ENCODE data around the gene NOTCH1. TPM values are rescaled to one million over a fixed set of nuclear protein-coding genes. Genes with fewer than 3 reads are reported as not detected.
A peak's percentile ranks its signal among the peaks of the same experiment; 100 is the strongest.

Gene NOTCH1
- total and polyA plus RNA-seq, 8 donors, result 1.4 to 338 (median 19.1) TPM

DNA sequence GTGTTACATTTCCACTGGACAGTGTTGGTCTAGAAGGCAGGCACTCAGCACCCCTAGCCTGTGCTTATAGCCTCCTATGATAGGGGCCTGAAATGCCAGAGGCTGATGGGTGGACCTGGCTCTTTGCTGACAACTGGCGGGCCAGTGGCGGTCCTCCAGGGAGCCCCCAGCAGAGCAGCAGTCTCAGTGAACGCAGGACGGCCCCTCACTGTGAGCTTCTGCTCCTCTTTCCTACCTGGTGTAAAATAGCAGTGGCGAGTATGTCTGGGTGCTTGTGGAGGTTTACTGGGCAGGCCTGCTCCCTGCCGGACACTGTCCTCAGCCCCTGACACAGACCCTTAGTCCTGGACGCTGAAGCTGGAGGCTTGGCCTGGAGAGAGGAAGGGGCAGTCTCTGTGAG lies 59.7 kb downstream of the NOTCH1 start:
- Histone ChIP-seq H3K4me3 (no peak overlapping the region), H3K4me1 (peaks cover 22 to 45% (median 42%) of the 10 kb centered on the region in 4 donors), H3K27ac (no peak overlapping the region), H3K27me3 (peaks cover 0 to 5% (median 0%) of the 10 kb centered on the region in 3 donors), H3K36me3 (no peaks in the 10 kb centered on the region), H3K9me3 (no peaks in the 10 kb centered on the region)
- DNase-seq, result no peak
- intact Hi-C loops (cut with DNase I; ENCODE audit: low total_unique reads), result loop anchor here (2.0 kb wide), 1 partner anchor 145 kb away; no protein-coding TSS in a partner anchor
- WGBS, 5 donors, result 91 to 96% (median 94%) methylated on average over 7 of the region's 7 CpGs
- no peak for TF ChIP-seq POLR2A (IDR thresholded peaks at IDR 0.05)
- TF ChIP-seq EP300 (IDR thresholded peaks at IDR 0.05), result no peak
- no peak for TF ChIP-seq POLR2AphosphoS5 (IDR thresholded peaks at IDR 0.05)
- TF ChIP-seq, protein P1, sequence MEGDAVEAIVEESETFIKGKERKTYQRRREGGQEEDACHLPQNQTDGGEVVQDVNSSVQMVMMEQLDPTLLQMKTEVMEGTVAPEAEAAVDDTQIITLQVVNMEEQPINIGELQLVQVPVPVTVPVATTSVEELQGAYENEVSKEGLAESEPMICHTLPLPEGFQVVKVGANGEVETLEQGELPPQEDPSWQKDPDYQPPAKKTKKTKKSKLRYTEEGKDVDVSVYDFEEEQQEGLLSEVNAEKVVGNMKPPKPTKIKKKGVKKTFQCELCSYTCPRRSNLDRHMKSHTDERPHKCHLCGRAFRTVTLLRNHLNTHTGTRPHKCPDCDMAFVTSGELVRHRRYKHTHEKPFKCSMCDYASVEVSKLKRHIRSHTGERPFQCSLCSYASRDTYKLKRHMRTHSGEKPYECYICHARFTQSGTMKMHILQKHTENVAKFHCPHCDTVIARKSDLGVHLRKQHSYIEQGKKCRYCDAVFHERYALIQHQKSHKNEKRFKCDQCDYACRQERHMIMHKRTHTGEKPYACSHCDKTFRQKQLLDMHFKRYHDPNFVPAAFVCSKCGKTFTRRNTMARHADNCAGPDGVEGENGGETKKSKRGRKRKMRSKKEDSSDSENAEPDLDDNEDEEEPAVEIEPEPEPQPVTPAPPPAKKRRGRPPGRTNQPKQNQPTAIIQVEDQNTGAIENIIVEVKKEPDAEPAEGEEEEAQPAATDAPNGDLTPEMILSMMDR (IDR thresholded peaks at IDR 0.05), result no peak

DNA sequence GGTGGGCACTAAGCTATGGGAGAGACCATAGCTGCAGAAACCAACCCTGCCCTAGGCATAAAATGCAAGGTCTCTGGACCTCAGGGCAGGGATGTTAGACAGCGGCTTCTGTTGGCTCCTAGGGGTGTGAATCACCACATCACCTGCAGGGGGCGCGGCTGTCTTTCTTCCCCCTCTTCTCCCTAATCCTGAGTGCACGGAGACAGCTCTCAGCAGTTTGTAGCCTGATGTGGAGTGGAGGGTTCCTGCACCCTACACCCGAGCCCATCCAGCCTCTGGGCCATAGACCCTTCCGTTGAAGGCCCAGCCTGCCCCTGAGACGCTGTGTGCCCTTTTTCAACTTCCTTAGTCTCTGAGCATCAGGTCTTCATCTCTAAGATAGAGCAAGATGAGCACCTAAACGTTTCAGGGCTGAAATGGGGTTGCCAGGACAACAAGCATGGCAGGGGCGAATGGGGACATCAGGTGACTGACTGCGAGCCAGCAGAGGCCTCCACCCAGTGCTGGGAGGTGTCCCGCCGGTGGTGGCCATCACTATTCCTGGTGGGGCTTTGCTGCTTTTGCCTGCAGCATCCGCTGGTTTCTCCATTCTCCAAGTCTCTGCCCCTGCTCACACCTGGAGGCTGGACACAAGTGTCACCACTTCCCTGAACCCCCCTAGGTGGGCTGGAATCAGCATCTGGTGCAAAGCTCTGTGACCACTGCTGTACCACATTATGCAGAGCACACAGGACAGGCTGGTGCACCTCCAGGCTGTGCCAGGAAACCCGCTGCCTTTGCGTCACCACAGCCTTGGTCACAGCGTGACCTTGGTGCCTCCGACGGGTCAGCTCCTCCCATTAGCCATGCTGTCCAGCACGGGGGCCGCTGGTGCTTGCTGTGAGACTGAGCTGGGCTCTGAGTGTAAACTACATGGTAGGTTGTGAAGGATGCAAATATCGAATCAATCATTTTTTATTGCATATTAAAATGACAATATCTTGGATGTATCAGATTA lies 60.5 kb downstream of the NOTCH1 start:
- 22 to 35% (median 31%) methylated on average over 19 to 21 of the region's 21 CpGs for WGBS, 5 donors
- H3K27ac ChIP-seq, result peak overlapping the region; percentile 100
- TF ChIP-seq POLR2A (IDR thresholded peaks at IDR 0.05), result no peak
- no peak for TF ChIP-seq EP300 (IDR thresholded peaks at IDR 0.05)
- TF ChIP-seq, protein P1 (IDR thresholded peaks at IDR 0.05), result peak in 6 of 7 experiments; percentile 36 to 91 (median 84)
- TF ChIP-seq POLR2AphosphoS5 (IDR thresholded peaks at IDR 0.05), result no peak
- H3K36me3 ChIP-seq, result no peaks in the 10 kb centered on the region
- no peaks in the 10 kb centered on the region for H3K9me3 ChIP-seq
- DNase-seq, result peak; percentile 88 to 94
- intact Hi-C loops (cut with DNase I; ENCODE audit: low total_unique reads), result loop anchor here (2.0 kb wide), 1 partner anchor 145 kb away; no protein-coding TSS in a partner anchor
- peak overlapping the region in 1 of 4 donors; percentile 83 for H3K4me3 ChIP-seq
- H3K27me3 ChIP-seq, result peaks cover 0 to 5% (median 0%) of the 10 kb centered on the region in 3 donors
- H3K4me1 ChIP-seq, result peaks cover 30 to 52% (median 50%) of the 10 kb centered on the region in 4 donors

DNA sequence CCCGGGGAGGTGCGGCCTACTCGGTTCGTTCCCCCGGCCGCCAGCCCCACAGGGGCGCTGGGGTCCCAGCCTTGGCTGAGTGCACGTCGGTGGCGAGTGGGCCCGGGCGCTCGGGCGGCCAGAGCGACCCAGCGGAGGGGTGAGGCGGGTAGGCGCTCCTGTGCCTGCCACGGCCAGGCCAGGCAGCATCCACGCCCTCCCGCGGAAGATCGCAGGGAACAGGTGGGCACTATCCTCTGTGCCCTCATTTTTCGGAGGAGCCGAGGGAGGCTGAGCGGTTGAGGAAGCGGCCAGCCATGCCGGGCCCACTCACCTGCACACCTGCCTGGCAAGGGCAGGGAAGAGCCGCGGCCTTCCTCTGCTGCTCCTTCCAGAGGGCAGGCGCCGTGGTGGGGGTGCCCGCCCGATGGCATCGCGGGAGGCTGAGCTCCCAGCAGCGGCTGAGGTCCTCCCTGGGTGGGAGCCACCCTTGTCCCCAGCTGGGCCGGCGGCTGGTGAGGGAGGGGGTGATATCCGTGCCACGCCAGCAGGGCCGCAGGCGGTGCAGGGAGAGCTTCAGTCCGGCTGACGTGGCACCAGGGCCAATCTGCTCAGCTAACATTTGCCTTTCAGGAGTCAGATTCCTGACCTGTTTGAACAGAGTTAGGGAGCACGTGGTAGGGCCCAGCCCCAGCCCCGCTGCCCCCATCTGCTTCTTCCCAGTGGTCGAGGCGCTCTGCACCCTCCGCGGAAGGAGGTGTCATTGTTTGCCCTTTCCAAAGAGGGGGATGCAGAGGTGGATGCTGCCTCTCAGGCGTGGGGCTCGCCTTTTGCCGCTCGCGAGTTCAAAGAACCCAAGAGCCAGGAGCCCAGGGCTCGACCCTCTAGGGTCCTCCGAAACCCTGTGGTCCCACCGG lies 61.4 kb downstream of the NOTCH1 start:
- peak overlapping the region; percentile 61 to 83 (median 64) for H3K4me3 ChIP-seq
- peak overlapping the region; percentile 100 for H3K27ac ChIP-seq
- no peaks in the 10 kb centered on the region for H3K9me3 ChIP-seq
- peaks cover 0 to 5% (median 0%) of the 10 kb centered on the region in 3 donors for H3K27me3 ChIP-seq
- 18 to 27% (median 20%) methylated on average over 13 to 59 of the region's 59 CpGs for WGBS, 5 donors
- H3K4me1 ChIP-seq, result peaks cover 40 to 62% (median 59%) of the 10 kb centered on the region in 4 donors
- intact Hi-C loops (cut with DNase I; ENCODE audit: low total_unique reads), result no loop called here
- peaks cover 0 to 9% (median 2%) of the 10 kb centered on the region in 4 donors for H3K36me3 ChIP-seq
- TF ChIP-seq POLR2AphosphoS5 (IDR thresholded peaks at IDR 0.05) (peak in 2 of 3 donors; percentile 45 to 62), POLR2A (IDR thresholded peaks at IDR 0.05) (peak in 1 of 4 donors; percentile 51), EP300 (IDR thresholded peaks at IDR 0.05) (no peak)
- TF ChIP-seq, protein P1 (IDR thresholded peaks at IDR 0.05), result no peak
- DNase-seq, result peak; percentile 76 to 89
